ENCODE data around the gene FIBP.
"Not testable (repeated sequence)": the region's sequence is repeated elsewhere in the genome, so short reads cannot be mapped to it uniquely, and the experiment has no call there.

The FIBP gene

DNA sequence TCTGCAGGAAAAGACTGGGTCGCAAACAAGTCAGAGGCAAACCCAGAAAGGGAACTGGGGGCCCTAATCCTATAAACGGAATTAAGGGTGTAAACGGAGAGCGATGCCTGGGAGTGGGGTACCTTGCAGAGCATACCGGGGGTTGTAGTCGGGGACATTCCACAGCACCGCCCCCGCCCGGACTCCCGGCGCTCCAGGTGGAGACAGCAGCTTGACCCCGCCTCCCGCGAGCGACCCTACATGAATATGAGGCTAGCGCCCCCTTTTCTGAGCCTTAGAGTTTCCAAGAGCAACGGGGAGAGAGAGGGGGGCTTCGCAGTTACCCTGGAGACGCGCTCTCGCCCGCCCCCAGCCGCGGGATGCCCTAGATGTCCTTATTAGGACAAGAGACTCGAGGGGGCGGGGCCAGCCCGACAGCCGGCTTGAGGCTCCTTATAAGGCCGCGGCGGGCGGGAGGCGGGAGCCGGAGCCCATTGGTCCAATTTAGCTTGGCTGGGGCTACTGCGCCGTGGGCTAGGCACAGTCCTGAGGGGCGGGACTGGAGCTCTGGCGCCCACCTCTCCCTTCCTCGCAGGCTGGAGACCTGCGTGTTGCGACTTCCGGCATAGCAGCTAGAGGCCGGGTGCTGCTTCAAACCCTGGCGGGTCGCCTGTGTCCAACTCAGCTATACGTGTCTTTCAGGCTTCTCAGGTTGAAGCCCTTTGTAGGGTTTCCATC, 29.0 kb downstream of the FIBP start:
- peak; percentile 97 for DNase-seq (ENCODE audit: low spot score)

GRCh38 chr11:65858681-65859087, 29.6 kb downstream of the FIBP start:
- DNase-seq (ENCODE audit: low spot score), result no peak

DNA sequence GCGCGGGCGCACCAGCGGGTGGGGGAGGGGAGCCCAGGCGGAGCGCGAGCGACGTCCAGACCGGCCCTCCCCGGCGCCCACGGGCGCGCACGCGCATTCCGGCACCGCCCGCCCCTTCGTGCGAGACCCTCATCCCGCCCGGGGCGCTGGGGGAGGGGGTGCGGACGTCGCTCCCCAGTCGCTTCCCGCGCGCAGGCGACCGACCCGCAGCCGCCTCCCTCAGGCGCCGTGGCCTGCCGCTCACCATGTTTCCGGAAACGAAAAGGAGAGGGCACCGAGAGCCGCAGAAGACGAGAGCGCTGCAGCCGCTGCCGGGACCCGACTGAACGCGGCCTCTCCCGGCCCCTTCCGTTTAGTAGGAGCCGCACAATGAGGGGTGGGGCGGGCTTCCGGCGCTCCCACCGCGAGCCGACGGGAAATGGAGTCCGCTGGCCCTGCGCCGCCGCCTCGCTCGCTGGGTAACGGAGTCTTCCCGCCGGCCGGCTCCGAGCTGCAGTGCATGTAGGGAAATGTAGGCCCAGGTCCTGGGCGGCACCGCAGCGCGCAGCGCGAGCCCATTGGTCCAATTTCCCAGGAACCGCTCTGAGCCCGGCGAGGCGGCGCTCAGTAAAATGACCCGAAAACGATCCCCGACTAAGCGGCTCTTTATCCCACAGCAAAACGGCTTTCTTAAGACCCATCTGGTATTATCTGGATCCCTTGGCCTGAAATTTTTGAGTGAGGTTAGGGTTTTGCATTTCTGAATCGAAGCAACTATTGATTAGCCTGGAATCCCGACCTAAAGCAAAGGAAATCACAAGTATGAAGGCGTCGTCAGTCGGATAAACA, 30.2 kb downstream of the FIBP start, which contains the start of gene CFL1:
CFL1 (minus strand) TSS at position 328 of the 828 bp plus-strand sequence; CDS start at position 247, 81 bp downstream.
- peak; percentile 97 for DNase-seq (ENCODE audit: low spot score)

- DNase-seq (ENCODE audit: low spot score), result peak; percentile 61
These were observed 30.8 kb downstream of the FIBP start for GRCh38 chr11:65857500-65857852.

DNA sequence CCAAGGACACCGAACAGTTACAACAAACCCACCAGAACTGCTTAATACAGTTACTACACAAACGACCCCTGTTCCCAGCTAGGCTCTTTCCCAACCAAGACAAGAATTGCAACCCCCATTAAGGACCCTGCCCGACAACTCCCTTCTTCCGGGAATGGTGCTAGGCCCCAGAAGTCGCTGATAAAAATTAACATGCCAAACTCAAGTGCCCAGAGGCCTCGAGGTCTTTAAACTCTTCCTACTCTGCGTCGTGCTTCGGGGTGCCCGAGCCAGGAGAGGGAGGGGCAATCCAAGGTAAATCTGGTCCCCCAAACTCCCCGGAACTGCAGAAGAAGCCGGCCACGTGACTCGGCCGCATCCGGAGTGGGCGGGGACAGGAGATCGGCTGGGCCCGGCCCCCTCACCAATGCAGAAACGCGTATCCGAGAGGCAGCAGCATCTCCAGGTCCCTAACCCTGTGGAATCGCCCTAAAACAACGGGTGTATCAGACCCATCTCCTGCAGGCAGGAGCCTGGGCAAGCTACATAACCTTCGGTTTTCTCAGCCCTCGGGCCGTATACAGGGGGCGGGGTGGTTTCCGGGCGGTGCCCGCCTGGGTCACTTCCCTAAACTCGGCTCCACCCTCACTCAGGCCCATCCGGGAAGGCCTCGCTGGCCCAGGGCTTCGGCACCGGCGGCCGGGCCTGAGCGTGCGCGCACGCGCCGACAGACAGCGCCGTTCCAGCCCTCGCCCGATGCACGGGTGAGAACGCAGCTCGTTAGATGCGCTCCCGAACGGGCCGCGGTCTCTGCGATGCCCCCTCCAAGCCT, 31.4 kb downstream of the FIBP start:
- peak; percentile 83 for DNase-seq (ENCODE audit: low spot score)

GRCh38 chr11:65855927-65856363, 32.3 kb downstream of the FIBP start:
- DNase-seq (ENCODE audit: low spot score), result no peak

DNA sequence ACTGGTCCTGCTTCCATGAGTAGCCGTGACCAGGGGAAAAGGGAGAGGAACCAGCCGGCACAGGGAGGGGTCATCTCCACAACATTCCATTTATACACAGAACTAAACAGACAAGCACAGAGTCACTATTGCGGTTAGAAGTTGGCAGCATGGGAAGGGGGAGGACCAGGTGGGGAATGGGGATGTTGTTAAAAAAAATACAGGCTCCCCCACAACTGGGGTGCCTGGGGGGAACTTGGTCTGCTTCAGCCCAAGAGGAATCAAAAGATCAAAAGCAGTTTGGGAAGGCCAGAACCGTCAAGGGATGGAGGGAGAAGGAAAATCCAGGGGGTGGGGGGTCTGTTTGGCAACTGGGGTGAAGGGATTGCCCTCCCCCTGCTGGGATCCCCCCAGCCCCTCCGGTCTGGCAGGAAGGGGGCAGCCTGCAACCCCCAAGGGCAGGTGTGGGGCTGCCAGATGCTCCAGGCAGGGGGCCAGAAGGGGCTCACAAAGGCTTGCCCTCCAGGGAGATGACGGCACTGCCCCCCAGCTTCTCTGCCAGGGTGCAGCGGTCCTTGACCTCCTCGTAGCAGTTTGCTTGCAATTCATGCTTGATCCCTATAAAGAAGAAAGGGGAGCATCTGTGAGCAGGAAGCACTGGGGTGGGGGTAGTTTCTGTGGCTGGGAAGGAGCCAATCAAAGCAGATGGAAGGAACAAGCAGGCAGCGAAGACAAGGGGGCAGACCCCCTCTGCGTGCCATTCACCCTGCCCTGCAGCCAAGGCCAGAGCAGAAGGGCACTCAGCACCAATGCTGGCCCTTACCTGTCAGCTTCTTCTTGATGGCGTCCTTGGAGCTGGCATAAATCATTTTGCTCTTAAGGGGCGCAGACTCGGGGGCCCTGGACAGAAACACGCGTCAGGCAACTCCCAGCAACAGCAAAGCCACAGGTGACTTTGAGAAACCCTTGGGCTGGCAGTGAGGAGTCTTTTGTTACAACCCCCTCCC, 33.1 kb downstream of the FIBP start:
- no peak for DNase-seq (ENCODE audit: low spot score)

GRCh38 chr11:65854161-65854592, 34.1 kb downstream of the FIBP start:
- DNase-seq (ENCODE audit: low spot score), result no peak

DNA sequence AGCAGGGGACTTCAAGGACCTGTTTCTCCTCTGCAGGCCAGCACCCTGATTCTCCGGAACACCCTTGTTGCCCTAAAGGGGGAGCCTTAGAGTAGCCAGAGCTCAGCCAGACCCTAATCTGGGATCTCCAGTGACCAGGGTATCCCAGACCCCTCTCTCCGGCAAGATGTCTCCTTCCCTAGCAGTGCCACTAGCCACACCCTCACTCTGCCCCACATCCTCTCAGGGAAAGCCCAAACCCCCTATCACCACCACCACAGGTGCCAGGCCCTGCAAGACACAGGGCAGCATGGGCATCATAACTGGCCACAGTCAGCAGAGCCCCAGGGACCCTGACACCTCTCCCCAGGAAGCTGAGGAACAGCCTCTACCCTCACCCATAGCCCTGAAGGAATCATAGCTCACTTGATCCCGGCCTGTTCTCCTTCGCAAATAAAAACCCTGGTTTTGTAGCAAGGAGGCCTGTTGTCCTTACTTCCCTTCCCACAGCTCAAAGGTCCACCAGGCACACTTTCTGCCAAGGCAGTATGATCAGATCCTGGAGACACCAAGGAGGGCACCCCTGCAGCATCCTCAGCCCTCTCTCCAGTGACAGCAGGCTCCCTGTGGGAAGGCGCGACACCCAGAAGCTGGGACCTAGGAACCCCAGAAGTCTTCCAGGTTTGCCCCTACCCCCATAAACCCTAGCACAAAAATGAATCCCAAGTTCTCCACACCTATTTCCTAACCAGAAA, 34.9 kb downstream of the FIBP start:
- no peak for DNase-seq (ENCODE audit: low spot score)

DNA sequence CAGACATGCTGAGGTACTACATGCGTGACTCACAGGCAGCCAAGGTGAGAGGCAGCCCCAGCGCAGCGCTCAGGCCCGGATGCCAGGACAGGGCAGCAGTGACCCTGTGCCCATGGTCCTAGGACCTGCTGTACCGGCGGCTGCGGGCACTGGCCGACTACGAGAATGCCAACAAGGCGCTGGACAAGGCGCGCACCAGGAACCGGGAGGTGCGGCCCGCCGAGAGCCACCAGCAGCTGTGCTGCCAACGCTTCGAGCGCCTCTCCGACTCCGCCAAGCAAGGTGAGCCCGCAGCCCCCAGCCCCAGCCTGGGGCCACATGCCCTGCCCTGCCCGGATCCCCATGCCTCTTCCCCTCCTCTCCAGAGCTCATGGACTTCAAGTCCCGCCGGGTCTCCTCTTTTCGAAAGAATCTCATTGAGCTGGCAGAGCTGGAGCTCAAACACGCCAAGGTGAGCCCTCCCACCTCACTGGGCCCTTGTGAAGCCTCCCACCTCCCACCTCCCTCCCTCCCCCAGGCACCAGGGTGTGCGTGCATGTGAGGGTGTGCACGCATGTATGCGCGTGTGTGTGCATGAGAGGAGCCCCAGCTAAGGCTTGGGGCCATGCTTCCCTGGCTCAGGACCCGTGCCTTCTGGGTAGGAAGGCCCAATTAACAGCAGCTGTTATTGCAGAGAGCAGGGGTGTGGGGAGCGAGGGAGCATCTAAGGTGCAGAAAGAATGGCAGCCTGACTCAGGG, 35.6 kb downstream of the FIBP start:
- no peak for DNase-seq (ENCODE audit: low spot score)

DNA sequence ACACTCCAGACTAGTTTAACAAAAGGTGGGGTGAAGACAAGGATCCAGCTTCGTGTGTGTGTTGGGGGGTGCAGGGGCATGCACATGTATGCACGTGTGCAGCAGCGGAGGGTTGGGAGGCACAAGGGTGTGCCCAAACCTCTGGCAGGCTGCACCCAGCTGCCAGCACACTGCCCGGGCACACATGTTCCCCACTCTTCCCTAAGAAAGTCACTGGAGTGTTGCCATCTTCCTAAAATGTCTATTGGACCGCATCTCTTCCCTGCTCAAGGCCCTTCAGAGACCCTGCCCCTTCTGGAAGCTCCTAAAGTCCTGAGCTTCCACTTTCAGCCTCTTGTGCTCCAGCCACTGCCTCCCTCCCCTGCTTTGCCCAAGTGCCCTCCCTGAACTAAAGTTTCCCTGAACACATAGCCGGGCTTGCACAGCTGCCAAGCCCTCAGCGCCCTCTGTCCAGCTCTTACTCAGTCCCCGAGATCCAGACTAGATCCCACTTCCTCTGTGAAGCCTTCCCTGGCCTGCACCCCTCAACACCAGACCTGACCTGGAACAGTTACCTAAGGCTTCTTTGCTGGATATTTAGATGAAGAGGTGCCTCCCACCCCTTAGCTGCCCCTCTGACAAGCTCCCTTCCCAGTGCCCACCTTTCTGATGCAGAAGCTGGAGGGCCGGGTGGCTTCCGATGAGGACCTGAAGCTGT, 36.3 kb downstream of the FIBP start:
- no peak for DNase-seq (ENCODE audit: low spot score)

DNA sequence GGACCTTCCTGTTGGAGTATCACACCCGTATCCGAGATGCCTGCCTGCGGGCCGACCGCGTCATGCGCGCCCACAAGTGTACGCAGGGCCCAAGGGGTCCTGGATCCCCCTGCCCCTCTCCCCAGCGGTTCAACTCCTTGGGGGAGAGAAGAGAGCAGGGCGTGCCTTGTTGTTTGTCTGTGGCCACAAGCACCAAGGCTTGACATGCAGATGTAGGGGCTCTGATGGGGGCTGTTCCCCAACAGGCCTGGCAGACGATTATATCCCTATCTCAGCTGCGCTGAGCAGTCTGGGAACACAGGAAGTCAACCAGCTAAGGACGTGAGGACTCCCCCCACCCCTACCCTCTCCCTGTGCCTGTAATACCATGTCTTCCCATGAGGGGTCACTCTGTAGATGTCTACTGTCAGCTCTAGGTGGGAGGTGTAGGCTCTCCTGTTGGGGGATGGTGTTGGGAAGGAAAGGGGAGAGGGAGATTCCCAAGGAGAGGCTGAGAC, 37.1 kb downstream of the FIBP start:
- DNase-seq (ENCODE audit: low spot score), result no peak

GRCh38 chr11:65850217-65851082, 37.8 kb downstream of the FIBP start:
- no peak for DNase-seq (ENCODE audit: low spot score)

GRCh38 chr11:65849771-65850216, 38.5 kb downstream of the FIBP start:
- DNase-seq (ENCODE audit: low spot score), result no peak

DNA sequence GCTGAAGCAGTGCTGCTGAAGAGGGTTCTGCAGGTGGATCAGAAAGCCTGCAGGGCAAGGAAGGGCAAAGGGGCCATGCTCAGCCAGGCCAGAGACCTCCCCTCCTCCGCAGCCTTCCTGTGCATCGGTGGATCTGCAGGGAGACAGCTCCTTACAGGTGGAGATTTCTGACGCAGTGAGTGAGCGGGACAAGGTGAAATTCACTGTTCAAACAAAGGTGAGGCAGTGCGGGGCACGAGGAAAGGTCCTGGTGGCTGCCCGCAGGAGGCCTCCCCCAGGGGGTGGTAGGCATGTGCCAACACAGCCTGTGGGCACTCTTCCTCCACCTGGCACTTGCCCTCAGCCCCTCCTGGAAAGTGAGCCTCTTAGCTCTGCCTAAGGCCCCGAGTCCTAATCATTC, 38.9 kb downstream of the FIBP start:
- no peak for DNase-seq (ENCODE audit: low spot score)

DNA sequence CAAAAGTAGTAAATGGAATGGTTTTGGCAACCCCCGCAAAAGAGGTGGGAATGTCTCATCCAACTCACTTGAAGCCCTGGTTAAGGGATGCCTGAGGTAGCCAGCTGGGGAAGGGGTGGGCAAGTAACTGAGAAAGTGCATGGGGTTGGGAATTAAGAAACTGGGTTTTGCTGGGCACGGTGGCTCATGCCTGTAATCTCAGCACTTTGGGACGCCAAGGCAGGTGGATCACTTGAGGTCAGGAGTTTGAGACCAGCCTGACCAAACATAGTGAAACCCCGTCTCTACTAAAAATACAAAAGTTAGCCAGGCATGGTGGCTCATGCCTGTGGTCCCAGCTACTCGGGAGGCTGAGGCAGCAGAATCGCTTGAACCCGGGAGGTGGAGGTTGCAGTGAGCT, 39.6 kb downstream of the FIBP start:
- not testable (repeated sequence) for DNase-seq (ENCODE audit: low spot score)

- no peak for DNase-seq (ENCODE audit: low spot score)
These were observed 40.5 kb downstream of the FIBP start for GRCh38 chr11:65847746-65848145.

Measured in CD4-positive, alpha-beta T cell treated with Interleukin-2 at 100 ng/mL for 4 hours (primary cell).